OCI-LY3 (cell line): Measurements from ENCODE around the gene TFAP2A.

ENCODE experiments used
- CTCF ChIP-seq: fragments of 200-600, 300-600 bp; sonication (generic); IDR thresholded peaks from 2 replicates; pipeline ENCODE4 v1.5.1; 2014; ENCODE audit warnings: antibody characterized with exemption, low read length, low read depth
- EZH2phosphoT487 ChIP-seq: fragments of 200-600 bp; shearing (Covaris generic); IDR thresholded peaks from 2 replicates; pipeline ENCODE4 v1.6.1; 2018; ENCODE audit warnings: antibody characterized with exemption, mixed run types, low read depth

- TF ChIP-seq CTCF = no peak
- no peak for TF ChIP-seq EZH2phosphoT487
These were observed 2.8 kb upstream of the TFAP2A start for GRCh38 chr6:10417681-10418104.
